Loucy (cell line): Measurements from ENCODE around the gene TIAM1.

Experiments used
- H2AFZ ChIP-seq: fragments of 200-600 bp; sonication (generic); 2 replicates; pipeline ENCODE4 v1.6.0; 2016; ENCODE audit warnings: antibody characterized with exemption, mild to moderate bottlenecking, low read length, moderate library complexity
- H3F3A ChIP-seq: fragments of 200-600 bp; 2 replicates; pipeline ENCODE4 v1.6.0; 2016; ENCODE audit warnings: antibody characterized with exemption, low read depth, mild to moderate bottlenecking
- H3K27me3 ChIP-seq: fragments of 200-600 bp; sonication (generic); 2 replicates; pipeline ENCODE4 v1.6.1; 2014; ENCODE audit warnings: low read length, mild to moderate bottlenecking; ENCODE audit not compliant: insufficient read depth, poor library complexity, severe bottlenecking
- H3K36me3 ChIP-seq: fragments of 200-600 bp; sonication (generic); 2 replicates; pipeline ENCODE4 v1.6.1; 2016; ENCODE audit warnings: low read length; ENCODE audit not compliant: insufficient read depth
- H3K4me1 ChIP-seq: fragments of 200-600 bp; sonication (generic); 2 replicates; pipeline ENCODE4 v1.5.1; 2014; ENCODE audit warnings: low read length, mild to moderate bottlenecking; ENCODE audit not compliant: insufficient read depth, poor library complexity, severe bottlenecking
- H3K4me2 ChIP-seq: fragments of 200-600 bp; sonication (generic); 2 replicates; pipeline ENCODE4 v1.6.0; 2014; ENCODE audit warnings: antibody characterized with exemption, low read length, low read depth, mild to moderate bottlenecking; ENCODE audit not compliant: poor library complexity, severe bottlenecking
- H3K4me3 ChIP-seq: fragments of 200-600 bp; sonication (generic); 2 replicates; pipeline ENCODE4 v1.5.1; 2014; ENCODE audit warnings: low read length, mild to moderate bottlenecking, mixed read lengths; ENCODE audit not compliant: poor library complexity, severe bottlenecking
- H3K79me2 ChIP-seq: fragments of 200-600 bp; sonication (generic); 2 replicates; pipeline ENCODE4 v1.6.1; 2014; ENCODE audit warnings: low read length; ENCODE audit not compliant: insufficient read depth
- H3K9ac ChIP-seq: fragments of 200-600 bp; sonication (generic); 2 replicates; pipeline ENCODE4 v1.6.0; 2014; ENCODE audit warnings: mild to moderate bottlenecking, low read depth, low read length, moderate library complexity; ENCODE audit not compliant: poor library complexity, severe bottlenecking
- H3K9me2 ChIP-seq: fragments of 200-600 bp; sonication (generic); replicated peaks from 2 replicates; pipeline ENCODE4 v1.6.1; 2016; ENCODE audit warnings: low read depth, low read length, mixed read lengths
- H3K9me3 ChIP-seq: fragments of 200-600 bp; sonication (generic); 2 replicates; pipeline ENCODE4 v1.6.1; 2014; ENCODE audit warnings: mild to moderate bottlenecking, antibody characterized with exemption, low read length, low read depth; ENCODE audit not compliant: insufficient read depth
- H4K20me1 ChIP-seq: fragments of 200-600 bp; sonication (generic); 2 replicates; pipeline ENCODE4 v1.6.0; 2014; ENCODE audit warnings: antibody characterized with exemption, low read length, mild to moderate bottlenecking; ENCODE audit not compliant: insufficient read depth, poor library complexity, severe bottlenecking
- EZH2phosphoT487 ChIP-seq: fragments of 200-600 bp; IDR thresholded peaks from 2 replicates; pipeline ENCODE4 v1.6.1; 2018; ENCODE audit warnings: antibody characterized with exemption, mild to moderate bottlenecking, moderate library complexity, borderline replicate concordance
- TF ChIP-seq, protein P1 (sequence below): fragments of 200-600 bp; sonication (generic); conservative IDR thresholded peaks from 2 replicates; pipeline ENCODE4 v1.5.1; 2014; ENCODE audit warnings: mild to moderate bottlenecking, antibody characterized with exemption, low read length

Gene TIAM1

DNA sequence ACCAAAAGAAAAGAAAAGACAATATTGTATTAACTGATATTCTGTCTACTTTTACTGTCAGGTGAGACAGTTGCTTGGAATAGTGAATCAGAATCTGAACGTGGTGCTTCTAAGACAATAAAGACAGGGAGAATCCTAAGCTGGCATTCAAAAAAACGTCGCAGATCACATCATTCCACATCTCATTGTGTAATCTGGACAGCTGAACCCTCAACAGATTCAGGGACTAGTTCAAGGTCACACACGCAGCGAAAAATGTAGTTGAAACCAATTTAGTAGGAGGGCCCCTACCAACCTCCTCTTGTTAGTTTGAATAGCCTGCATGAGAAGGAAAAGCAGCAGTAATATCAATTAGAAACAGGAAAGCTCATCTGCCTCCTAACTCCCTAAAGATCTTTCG is 259.4 kb downstream of the TIAM1 start:
- no peaks in the 10 kb centered on the region for H3K79me2 ChIP-seq
- no peaks in the 10 kb centered on the region; the same call in 1 of the 2 replicates for H3F3A ChIP-seq
- H3K9me3 ChIP-seq, result no peaks in the 10 kb centered on the region
- TF ChIP-seq, protein P1, sequence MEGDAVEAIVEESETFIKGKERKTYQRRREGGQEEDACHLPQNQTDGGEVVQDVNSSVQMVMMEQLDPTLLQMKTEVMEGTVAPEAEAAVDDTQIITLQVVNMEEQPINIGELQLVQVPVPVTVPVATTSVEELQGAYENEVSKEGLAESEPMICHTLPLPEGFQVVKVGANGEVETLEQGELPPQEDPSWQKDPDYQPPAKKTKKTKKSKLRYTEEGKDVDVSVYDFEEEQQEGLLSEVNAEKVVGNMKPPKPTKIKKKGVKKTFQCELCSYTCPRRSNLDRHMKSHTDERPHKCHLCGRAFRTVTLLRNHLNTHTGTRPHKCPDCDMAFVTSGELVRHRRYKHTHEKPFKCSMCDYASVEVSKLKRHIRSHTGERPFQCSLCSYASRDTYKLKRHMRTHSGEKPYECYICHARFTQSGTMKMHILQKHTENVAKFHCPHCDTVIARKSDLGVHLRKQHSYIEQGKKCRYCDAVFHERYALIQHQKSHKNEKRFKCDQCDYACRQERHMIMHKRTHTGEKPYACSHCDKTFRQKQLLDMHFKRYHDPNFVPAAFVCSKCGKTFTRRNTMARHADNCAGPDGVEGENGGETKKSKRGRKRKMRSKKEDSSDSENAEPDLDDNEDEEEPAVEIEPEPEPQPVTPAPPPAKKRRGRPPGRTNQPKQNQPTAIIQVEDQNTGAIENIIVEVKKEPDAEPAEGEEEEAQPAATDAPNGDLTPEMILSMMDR, result no peak
- TF ChIP-seq EZH2phosphoT487, result no peak
- H3K4me3 ChIP-seq, result no peak overlapping the region
- peaks cover 20% of the 10 kb centered on the region for H3K4me1 ChIP-seq
- no peaks in the 10 kb centered on the region for H4K20me1 ChIP-seq
- no peak overlapping the region for H2AFZ ChIP-seq
- no peaks in the 10 kb centered on the region for H3K27me3 ChIP-seq
- no peaks in the 10 kb centered on the region for H3K36me3 ChIP-seq
- no peak overlapping the region for H3K9ac ChIP-seq
- H3K9me2 ChIP-seq, result no peaks in the 10 kb centered on the region
- H3K4me2 ChIP-seq, result no peak overlapping the region

DNA sequence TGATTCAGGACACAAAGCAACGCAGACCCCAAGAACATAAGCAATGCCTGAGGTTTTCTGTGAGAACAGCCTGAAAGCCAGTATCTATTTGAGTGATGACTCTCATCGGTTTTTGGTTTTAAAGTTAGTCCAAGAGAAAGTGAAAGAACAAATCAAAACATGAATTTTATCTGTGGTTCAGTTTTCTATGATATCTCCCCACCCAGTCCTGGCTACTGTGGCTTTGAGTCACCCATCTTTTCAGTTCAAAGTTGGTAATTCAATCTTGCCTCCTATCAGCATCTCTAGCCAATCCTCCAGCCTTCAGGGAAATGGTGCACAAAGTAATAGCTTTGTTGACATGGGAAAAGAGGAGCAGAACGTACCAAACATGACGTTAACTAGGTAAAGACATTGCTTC is 265.3 kb downstream of the TIAM1 start:
- H3F3A ChIP-seq, result no peaks in the 10 kb centered on the region
- TF ChIP-seq, protein P1, result no peak
- TF ChIP-seq EZH2phosphoT487, result no peak

DNA sequence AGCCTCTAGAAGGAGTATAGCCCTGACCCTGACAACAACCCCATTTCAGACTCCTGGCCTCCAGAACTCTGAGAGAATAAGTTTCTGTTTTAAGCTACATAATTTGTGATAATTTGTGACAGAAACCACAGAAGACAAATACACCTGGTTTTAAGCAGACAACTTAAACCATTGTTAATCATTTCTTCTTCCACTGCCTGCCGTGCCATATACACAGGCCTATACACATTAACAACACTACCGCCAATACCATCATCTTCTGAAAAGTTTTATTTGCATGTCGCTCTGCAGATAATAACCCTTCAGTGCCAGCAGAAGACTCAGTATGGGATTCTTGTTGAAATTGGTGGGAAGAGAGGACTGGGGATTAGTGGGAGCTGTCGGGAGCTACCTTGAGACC is 265.8 kb downstream of the TIAM1 start:
- Histone ChIP-seq H4K20me1 (no peaks in the 10 kb centered on the region), H2AFZ (no peak overlapping the region), H3K4me3 (no peak overlapping the region), H3F3A (no peaks in the 10 kb centered on the region), H3K9me2 (no peaks in the 10 kb centered on the region), H3K79me2 (no peaks in the 10 kb centered on the region), H3K4me2 (no peak overlapping the region), H3K4me1 (no peaks in the 10 kb centered on the region), H3K36me3 (no peaks in the 10 kb centered on the region), H3K9ac (no peak overlapping the region), H3K27me3 (no peaks in the 10 kb centered on the region), H3K9me3 (no peaks in the 10 kb centered on the region)
- TF ChIP-seq, protein P1, result no peak
- TF ChIP-seq EZH2phosphoT487, result no peak

More for the DNA sequence above, 265.3 kb downstream of the TIAM1 start:
- H4K20me1 ChIP-seq, result no peaks in the 10 kb centered on the region
- no peaks in the 10 kb centered on the region for H3K9me3 ChIP-seq
- no peaks in the 10 kb centered on the region for H3K36me3 ChIP-seq
- no peaks in the 10 kb centered on the region for H3K27me3 ChIP-seq
- no peak overlapping the region for H3K4me3 ChIP-seq
- H3K9ac ChIP-seq, result no peak overlapping the region
- H3K9me2 ChIP-seq, result no peaks in the 10 kb centered on the region
- no peaks in the 10 kb centered on the region for H3K79me2 ChIP-seq
- H3K4me2 ChIP-seq, result no peak overlapping the region
- no peak overlapping the region for H2AFZ ChIP-seq
- no peaks in the 10 kb centered on the region for H3K4me1 ChIP-seq
